Spleen (tissue), 7 donors: ENCODE results near the gene LRRC42.

ENCODE experiments used
- POLR2A ChIP-seq, 3 donors: fragments of 450-650 bp; IDR thresholded peaks; one replicate each; pipeline ENCODE4 v1.5.1; 2017; ENCODE audit warnings: antibody characterized with exemption in 3 of 3, mild to moderate bottlenecking in 1 of 3
- TF ChIP-seq, protein P1 (sequence below), 11 experiments: fragments of 200-600 bp in 7 of 11; fragments of 450-650 bp in 4 of 11; sonication (generic) in 4 of 11; IDR thresholded peaks in 8 of 11; conservative IDR thresholded peaks in 3 of 11; 1 replicate in 7 of 11; 2 replicates in 4 of 11; pipeline versions ENCODE4 v1.4.0 to v1.8.0; 2016 to 2021; ENCODE audit warnings: antibody characterized with exemption in 11 of 11, inconsistent platforms in 4 of 11, mild to moderate bottlenecking in 1 of 11
- donor health status: DM: no; HTN: no; CAD: no; lungs with moderate emphysema.
- donor health status: DM: no; HTN: no; CAD: no.
- donor health status: DM: no; HTN: no; CAD: no.

DNA sequence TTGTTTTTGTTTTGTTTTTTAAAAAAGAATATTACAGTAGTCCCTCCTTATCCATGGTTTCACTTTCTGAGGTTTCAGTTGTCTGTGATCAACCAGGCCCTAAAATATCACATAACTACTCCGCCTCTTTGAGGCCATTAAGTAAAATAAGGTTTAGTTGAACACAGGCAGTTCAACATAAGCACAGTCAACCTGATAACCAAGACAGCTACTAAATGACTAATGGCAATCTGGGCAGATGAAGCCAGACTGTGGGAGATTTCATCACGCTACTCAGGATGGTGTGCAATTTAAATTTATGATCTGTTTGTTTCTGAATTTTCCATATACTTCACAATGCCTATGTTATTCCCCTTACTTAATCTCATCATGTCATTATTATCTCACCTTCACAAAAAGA, 41.7 kb downstream of the LRRC42 start:
- TF ChIP-seq, protein P1, sequence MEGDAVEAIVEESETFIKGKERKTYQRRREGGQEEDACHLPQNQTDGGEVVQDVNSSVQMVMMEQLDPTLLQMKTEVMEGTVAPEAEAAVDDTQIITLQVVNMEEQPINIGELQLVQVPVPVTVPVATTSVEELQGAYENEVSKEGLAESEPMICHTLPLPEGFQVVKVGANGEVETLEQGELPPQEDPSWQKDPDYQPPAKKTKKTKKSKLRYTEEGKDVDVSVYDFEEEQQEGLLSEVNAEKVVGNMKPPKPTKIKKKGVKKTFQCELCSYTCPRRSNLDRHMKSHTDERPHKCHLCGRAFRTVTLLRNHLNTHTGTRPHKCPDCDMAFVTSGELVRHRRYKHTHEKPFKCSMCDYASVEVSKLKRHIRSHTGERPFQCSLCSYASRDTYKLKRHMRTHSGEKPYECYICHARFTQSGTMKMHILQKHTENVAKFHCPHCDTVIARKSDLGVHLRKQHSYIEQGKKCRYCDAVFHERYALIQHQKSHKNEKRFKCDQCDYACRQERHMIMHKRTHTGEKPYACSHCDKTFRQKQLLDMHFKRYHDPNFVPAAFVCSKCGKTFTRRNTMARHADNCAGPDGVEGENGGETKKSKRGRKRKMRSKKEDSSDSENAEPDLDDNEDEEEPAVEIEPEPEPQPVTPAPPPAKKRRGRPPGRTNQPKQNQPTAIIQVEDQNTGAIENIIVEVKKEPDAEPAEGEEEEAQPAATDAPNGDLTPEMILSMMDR (IDR thresholded peaks at IDR 0.05 in 8 of 11, conservative IDR thresholded peaks at IDR 0.05 in 3 of 11): no peak
- TF ChIP-seq POLR2A (IDR thresholded peaks at IDR 0.05): no peak
